ENCODE data around the gene TMEM45A.

The TMEM45A gene

DNA sequence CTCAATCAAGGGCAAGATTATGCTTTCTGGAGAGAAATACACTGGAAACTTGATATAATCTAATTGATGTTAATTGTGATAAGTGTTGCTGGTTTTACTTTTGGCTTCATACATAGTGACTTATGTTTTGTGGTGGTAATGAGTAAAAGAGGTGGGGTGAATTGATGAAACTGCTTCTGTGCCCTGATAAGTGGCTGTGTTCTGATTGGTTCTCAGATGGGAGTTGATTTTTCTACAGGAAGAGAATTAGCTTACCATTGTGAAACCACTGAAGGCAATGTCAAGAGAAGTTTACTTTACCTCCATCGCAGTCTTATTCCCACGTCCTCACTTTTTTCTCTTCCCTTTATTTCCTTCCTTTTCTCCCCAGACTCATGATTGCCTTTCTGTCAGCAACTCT lies 23.8 kb downstream of the TMEM45A start:
- TF ChIP-seq ZFX (IDR thresholded peaks at IDR 0.05; ENCODE audit: borderline replicate concordance) = no peak
- TF ChIP-seq, protein P1, sequence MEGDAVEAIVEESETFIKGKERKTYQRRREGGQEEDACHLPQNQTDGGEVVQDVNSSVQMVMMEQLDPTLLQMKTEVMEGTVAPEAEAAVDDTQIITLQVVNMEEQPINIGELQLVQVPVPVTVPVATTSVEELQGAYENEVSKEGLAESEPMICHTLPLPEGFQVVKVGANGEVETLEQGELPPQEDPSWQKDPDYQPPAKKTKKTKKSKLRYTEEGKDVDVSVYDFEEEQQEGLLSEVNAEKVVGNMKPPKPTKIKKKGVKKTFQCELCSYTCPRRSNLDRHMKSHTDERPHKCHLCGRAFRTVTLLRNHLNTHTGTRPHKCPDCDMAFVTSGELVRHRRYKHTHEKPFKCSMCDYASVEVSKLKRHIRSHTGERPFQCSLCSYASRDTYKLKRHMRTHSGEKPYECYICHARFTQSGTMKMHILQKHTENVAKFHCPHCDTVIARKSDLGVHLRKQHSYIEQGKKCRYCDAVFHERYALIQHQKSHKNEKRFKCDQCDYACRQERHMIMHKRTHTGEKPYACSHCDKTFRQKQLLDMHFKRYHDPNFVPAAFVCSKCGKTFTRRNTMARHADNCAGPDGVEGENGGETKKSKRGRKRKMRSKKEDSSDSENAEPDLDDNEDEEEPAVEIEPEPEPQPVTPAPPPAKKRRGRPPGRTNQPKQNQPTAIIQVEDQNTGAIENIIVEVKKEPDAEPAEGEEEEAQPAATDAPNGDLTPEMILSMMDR (IDR thresholded peaks at IDR 0.05) = no peak
- H3K27ac ChIP-seq = no peak overlapping the region

DNA sequence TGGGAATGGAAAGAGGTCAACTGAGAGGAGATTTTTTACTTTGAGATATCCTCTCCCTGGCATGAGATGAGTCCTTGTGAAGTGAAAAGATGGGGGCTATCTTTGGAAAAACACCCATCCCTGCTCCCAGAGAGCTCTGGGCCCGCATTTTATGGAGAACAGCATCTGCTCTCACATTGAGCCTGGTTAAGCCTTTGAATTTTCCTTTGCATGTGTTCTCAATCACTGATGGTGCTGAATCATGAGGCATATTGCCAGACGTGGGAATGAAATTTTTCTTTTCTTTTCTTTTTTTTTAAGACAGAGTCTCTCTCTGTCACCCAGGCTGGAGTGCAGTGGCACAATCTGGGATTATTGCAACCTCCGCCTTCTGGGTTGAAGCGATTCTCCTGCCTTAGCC lies 24.4 kb downstream of the TMEM45A start:
- no peak for TF ChIP-seq ZFX (IDR thresholded peaks at IDR 0.05; ENCODE audit: borderline replicate concordance)
- TF ChIP-seq, protein P1 (IDR thresholded peaks at IDR 0.05) = no peak
- no peak overlapping the region for H3K27ac ChIP-seq

DNA sequence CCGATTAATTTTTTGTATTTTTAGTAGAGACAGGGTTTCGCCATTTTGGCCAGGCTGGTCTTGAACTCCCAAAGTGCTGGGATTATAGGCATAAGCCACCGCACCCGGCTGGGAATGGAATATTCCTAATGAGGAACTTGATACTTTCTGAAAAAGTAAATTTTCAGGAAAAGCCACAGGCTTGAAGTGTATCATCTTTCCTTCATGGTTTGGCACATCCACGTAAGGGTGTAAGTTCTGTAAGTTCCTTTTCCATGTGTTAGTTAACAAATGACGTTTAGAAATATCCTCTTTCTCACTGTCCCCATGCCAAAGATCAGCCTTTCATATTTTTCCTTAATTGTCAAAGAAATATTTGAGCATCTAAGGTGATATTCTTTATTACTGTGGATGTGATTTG lies 24.9 kb downstream of the TMEM45A start:
- TF ChIP-seq, protein P1 (IDR thresholded peaks at IDR 0.05) = no peak
- TF ChIP-seq ZFX (IDR thresholded peaks at IDR 0.05; ENCODE audit: borderline replicate concordance) = no peak
- no peak overlapping the region for H3K27ac ChIP-seq

DNA sequence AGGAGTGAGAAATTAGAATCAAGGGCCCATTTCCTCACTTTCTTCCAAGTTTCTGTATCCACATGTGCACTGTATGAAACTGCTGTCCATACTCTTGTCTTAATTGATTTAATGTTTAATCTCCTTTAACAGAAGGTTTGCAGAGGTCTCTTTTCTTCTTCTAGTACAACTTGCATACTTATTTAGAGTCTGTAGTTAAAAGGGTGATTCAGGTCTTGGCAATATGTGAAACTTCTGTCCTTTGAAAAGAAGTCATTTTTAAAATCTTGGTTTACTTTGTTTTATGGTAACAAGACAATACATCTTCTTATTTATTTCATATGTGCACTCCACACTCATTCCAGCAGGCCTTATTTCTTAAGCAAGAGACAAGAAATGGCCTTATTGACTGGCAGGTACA lies 25.8 kb downstream of the TMEM45A start:
- no peak overlapping the region for H3K27ac ChIP-seq
- TF ChIP-seq, protein P1 (IDR thresholded peaks at IDR 0.05) = no peak
- TF ChIP-seq ZFX (IDR thresholded peaks at IDR 0.05; ENCODE audit: borderline replicate concordance) = no peak

DNA sequence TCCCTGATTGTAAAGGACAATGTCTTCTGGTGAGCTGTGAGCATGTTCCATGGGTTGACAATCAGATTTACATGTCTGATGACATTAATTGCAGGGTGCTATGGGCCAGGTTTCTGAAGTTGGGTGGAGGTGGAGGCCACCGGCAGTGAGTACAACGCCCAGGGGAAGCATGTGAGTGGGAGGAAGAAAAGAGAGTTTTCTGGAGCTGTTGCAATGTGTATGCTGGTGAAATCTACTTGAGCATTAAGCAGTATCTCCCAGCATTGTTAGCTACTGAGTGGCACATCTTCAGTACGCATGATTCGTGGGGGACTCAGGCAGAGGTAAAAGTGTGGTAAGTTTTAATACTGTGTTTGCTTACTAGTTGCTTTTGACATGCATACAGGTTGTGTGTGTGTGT lies 26.6 kb downstream of the TMEM45A start:
- no peak overlapping the region for H3K27ac ChIP-seq
- TF ChIP-seq, protein P1 (IDR thresholded peaks at IDR 0.05) = no peak
- TF ChIP-seq ZFX (IDR thresholded peaks at IDR 0.05; ENCODE audit: borderline replicate concordance) = no peak

DNA sequence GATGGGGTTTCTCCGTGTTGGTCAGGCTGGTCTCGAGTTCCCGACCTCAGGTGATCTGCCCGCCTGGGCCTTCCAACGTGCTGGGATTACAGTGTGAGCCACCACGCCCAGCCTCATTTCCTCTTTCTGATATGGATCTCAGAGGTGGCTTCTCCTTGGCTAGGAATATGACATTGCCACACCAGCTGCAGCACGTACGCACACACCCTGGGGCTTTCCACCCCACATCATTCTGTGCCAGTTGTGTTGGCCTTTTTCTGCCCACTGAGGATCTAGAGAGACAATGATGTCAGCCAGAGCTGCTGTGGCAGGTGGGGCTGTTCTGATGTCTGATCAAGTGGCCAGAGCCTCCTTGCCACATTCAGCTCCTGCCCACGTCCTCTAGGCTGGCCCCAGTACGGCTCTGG lies 29.0 kb downstream of the TMEM45A start:
- TF ChIP-seq, protein P1 (IDR thresholded peaks at IDR 0.05) = no peak
- TF ChIP-seq ZFX (IDR thresholded peaks at IDR 0.05; ENCODE audit: borderline replicate concordance) = no peak
- H3K27ac ChIP-seq = no peak overlapping the region

DNA sequence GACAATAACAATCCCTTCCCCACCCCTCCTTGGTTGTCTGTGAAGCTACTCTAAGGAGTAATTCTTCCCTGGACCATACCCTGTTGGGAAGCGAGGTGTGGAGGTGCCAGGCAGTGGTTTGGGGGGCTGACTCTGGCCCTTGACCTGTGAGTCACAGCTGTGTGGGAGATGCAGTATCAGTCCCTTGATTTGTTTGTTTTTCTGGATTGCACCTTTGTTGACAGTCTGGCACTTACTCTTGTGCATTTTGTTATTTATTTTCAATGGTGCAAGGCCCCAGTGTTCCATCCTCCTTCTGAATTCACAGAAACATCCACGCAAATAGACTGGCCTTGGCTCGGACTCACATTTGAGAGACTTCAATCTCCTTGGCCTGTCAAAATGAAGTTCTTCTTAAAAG lies 29.7 kb downstream of the TMEM45A start:
- no peak for TF ChIP-seq ZFX (IDR thresholded peaks at IDR 0.05; ENCODE audit: borderline replicate concordance)
- TF ChIP-seq, protein P1 (IDR thresholded peaks at IDR 0.05) = no peak
- no peak overlapping the region for H3K27ac ChIP-seq
